ENCODE measurements around the gene ASIC4. TPM values are rescaled to one million over a fixed set of nuclear protein-coding genes. Genes with fewer than 3 reads are reported as not detected.

ASIC4 gene
- total RNA-seq, 1 donor from 2014 or later, result 0.26 TPM

DNA sequence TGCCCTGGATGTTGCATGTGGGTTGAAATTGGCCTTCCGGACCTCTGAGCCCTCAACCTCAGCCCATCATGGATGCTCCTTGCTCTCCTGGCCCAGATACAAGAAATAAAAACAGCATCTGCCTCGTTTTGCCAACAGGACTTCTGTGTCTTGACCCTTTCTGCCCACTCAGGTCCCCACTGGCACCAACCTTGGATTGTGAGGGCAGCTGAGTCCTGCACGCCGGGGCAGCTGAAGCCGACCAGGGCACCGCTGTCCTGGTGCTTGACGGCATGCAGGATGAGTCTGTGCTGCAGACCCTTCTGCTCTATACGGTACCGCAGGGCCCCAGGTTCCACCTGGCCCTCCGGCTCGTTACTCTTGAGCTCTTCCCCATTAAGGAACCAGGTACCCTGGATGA lies 52.4 kb downstream of the ASIC4 start:
- Mint-ChIP-seq H3K27me3 (ENCODE audit: insufficient read depth, low read depth) (peaks cover 5% of the 10 kb centered on the region), H3K9me3 (peaks cover 4% of the 10 kb centered on the region), H3K4me1 (peaks cover 24% of the 10 kb centered on the region), H3K4me3 (no peak overlapping the region), H3K27ac (no peak overlapping the region), H3K36me3 (peaks cover 36% of the 10 kb centered on the region)
- Histone ChIP-seq H3K4me3 (no peak overlapping the region), H3F3A (ENCODE audit: low read depth) (peaks cover 4% of the 10 kb centered on the region), H3K9me3 (ENCODE audit: low read depth) (no peaks in the 10 kb centered on the region), H3K79me2 (ENCODE audit: low read depth) (peaks cover 10% of the 10 kb centered on the region), H3K4me2 (no peak overlapping the region), H3K27me3 (peaks cover 17% of the 10 kb centered on the region), H4K20me1 (ENCODE audit: low read depth) (peaks cover 26% of the 10 kb centered on the region), H3K4me1 (peaks cover 8% of the 10 kb centered on the region), H3K9ac (no peak overlapping the region), H3K27ac (no peak overlapping the region), H3K36me3 (no peaks in the 10 kb centered on the region), H2AFZ (replicated peaks) (no peak overlapping the region)
- no peak for DNase-seq (ENCODE audit: low spot score)
- TF ChIP-seq EZH2phosphoT487 (IDR thresholded peaks at IDR 0.05), result no peak
- TF ChIP-seq EZH2 (IDR thresholded peaks at IDR 0.05), result no peak
- TF ChIP-seq, protein P1, sequence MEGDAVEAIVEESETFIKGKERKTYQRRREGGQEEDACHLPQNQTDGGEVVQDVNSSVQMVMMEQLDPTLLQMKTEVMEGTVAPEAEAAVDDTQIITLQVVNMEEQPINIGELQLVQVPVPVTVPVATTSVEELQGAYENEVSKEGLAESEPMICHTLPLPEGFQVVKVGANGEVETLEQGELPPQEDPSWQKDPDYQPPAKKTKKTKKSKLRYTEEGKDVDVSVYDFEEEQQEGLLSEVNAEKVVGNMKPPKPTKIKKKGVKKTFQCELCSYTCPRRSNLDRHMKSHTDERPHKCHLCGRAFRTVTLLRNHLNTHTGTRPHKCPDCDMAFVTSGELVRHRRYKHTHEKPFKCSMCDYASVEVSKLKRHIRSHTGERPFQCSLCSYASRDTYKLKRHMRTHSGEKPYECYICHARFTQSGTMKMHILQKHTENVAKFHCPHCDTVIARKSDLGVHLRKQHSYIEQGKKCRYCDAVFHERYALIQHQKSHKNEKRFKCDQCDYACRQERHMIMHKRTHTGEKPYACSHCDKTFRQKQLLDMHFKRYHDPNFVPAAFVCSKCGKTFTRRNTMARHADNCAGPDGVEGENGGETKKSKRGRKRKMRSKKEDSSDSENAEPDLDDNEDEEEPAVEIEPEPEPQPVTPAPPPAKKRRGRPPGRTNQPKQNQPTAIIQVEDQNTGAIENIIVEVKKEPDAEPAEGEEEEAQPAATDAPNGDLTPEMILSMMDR (IDR thresholded peaks at IDR 0.05), result no peak

DNA sequence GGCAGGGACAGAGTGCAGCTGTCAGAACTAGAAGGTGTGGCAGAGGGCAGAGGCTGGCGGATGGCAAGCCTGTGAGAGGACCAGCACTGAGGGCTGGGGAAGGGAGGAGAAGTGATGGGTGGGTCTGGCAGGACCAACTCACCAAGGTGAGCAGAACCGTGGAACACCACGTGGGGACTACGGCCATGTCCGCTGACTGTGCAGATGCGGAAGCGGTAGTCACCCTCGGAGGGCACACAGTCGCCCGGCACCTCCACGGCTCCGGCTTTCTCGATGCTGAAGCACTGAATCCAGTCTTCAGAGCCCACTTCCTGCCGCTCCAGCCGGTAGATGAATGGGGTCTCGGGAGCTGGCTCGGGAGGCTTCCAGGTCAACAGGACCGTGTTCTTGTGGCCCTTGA lies 52.8 kb downstream of the ASIC4 start:
- Mint-ChIP-seq H3K9me3 (peaks cover 4% of the 10 kb centered on the region), H3K4me3 (no peak overlapping the region), H3K27ac (no peak overlapping the region), H3K36me3 (peaks cover 36% of the 10 kb centered on the region), H3K27me3 (ENCODE audit: insufficient read depth, low read depth) (peaks cover 8% of the 10 kb centered on the region), H3K4me1 (peaks cover 25% of the 10 kb centered on the region)
- Histone ChIP-seq H3K4me1 (peaks cover 8% of the 10 kb centered on the region), H3K27ac (no peak overlapping the region), H4K20me1 (ENCODE audit: low read depth) (peaks cover 26% of the 10 kb centered on the region), H3K27me3 (peaks cover 17% of the 10 kb centered on the region), H3K4me2 (no peak overlapping the region), H2AFZ (replicated peaks) (no peak overlapping the region), H3K79me2 (ENCODE audit: low read depth) (peaks cover 10% of the 10 kb centered on the region), H3K4me3 (no peak overlapping the region), H3K9me3 (ENCODE audit: low read depth) (no peaks in the 10 kb centered on the region), H3K9ac (no peak overlapping the region), H3K36me3 (no peaks in the 10 kb centered on the region), H3F3A (ENCODE audit: low read depth) (peaks cover 6% of the 10 kb centered on the region)
- TF ChIP-seq, protein P1 (IDR thresholded peaks at IDR 0.05), result no peak
- TF ChIP-seq EZH2phosphoT487 (IDR thresholded peaks at IDR 0.05) (no peak), EZH2 (IDR thresholded peaks at IDR 0.05) (no peak)
- DNase-seq (ENCODE audit: low spot score), result no peak

DNA sequence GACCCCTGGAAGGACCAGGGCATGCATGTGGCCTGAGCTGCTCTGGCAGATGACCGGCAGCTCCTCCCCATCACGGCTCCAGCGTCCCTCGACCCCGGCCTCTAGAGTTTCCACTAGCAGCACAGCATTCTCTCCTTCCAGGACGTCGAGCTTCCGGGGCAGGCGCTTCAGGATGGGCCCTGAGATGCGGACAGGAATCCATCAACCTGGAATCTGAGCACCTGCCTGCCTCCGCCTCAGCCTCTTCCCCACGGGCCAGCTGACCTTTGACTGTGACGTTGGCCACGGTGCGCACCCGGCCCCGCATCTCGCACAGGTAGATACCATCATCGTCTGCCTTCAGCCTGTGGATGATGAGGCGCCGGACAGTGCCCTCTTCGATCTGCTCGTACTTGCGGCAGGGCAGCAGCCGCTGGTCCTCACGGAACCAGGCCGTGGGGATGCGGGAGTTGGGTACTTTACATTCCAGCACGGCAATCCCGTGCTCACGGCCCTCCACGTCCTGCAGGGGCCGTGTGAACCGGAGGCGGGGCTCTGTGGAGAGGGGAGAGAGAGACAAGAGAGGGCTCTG lies 53.6 kb downstream of the ASIC4 start:
- Histone ChIP-seq H3K4me3 (no peak overlapping the region), H3K4me2 (no peak overlapping the region), H4K20me1 (ENCODE audit: low read depth) (peaks cover 26% of the 10 kb centered on the region), H3K36me3 (no peaks in the 10 kb centered on the region), H3K9ac (no peak overlapping the region), H3F3A (ENCODE audit: low read depth) (peaks cover 14% of the 10 kb centered on the region), H3K79me2 (ENCODE audit: low read depth) (peaks cover 10% of the 10 kb centered on the region), H3K27ac (no peak overlapping the region), H3K4me1 (peaks cover 8% of the 10 kb centered on the region), H3K27me3 (peaks cover 17% of the 10 kb centered on the region), H2AFZ (replicated peaks) (no peak overlapping the region), H3K9me3 (ENCODE audit: low read depth) (no peaks in the 10 kb centered on the region)
- TF ChIP-seq EZH2 (IDR thresholded peaks at IDR 0.05) (no peak), EZH2phosphoT487 (IDR thresholded peaks at IDR 0.05) (no peak)
- TF ChIP-seq, protein P1 (IDR thresholded peaks at IDR 0.05), result no peak
- Mint-ChIP-seq H3K27me3 (ENCODE audit: insufficient read depth, low read depth) (peaks cover 8% of the 10 kb centered on the region), H3K27ac (no peak overlapping the region), H3K4me1 (peaks cover 27% of the 10 kb centered on the region), H3K4me3 (peak overlapping the region; percentile 33), H3K9me3 (peaks cover 4% of the 10 kb centered on the region), H3K36me3 (peaks cover 35% of the 10 kb centered on the region)
- no peak for DNase-seq (ENCODE audit: low spot score)

Measured in neural progenitor cell (in vitro differentiated cells).